HepG2 (cell line): ENCODE results near the gene GAGE10. TPM values are rescaled to one million over a fixed set of nuclear protein-coding genes. Genes with fewer than 3 reads are reported as not detected.
"Not testable (repeated sequence)": the region's sequence is repeated elsewhere in the genome, so short reads cannot be mapped to it uniquely, and the experiment has no call there.

Experiments used
- ATAC-seq: fragments of 200-7000 bp; cut with Tn5 transposase; 3 replicates; pipeline ENCODE4 v1.9.1; 2020; ENCODE audit warnings: mild to moderate bottlenecking, moderate library complexity
- BruUV-seq: library from RNA; stranded (reverse); fragments of 400-500 nt; replicated peaks from 2 replicates; lab custom pipeline; 2021; lab: Mats Ljungman, UMichigan
- CTCF ChIA-PET: fragments of 300-600 bp; formaldehyde crosslinking; extraction: SDS; loops from one replicate; lab custom pipeline; 2021; ENCODE audit warnings: low total read pairs, inconsistent platforms, low intra/inter-chr PET ratio; lab: Yijun Ruan, JAX
- POLR2A ChIA-PET: fragments of 350-600 bp; sonication (Branson Sonifier 250); formaldehyde crosslinking; loops from one replicate; lab custom pipeline; 2020; ENCODE audit warnings: antibody characterized with exemption, inconsistent platforms; lab: Yijun Ruan, JAX
- DNase-seq: peaks from one replicate; pipeline ENCODE4 v3.0.0-alpha.2; 2015; ENCODE audit warnings: low spot score
- FAIRE-seq: peaks from 3 replicates; lab custom pipeline; 2011; peaks lifted over from hg19 to GRCh38; lab: Jason Lieb, UNC
- H2AFZ ChIP-seq: one replicate; pipeline ENCODE4 v1.6.1; 2011; ENCODE audit warnings: low read length, inconsistent platforms
- H3K27ac ChIP-seq: fragments of 300-600 bp; 3 replicates; pipeline ENCODE4 v1.8.0; 2011; ENCODE audit warnings: mixed run types, mild to moderate bottlenecking, mixed read lengths, low read length, inconsistent platforms; ENCODE audit not compliant: insufficient read depth; ENCODE audit errors: extremely low read length
- H3K27me3 ChIP-seq, 2 experiments: fragments of 200-600 bp in 1 of 2; 2 replicates in 1 of 2; 3 replicates in 1 of 2; pipeline versions ENCODE4 v1.6.0 to v1.8.0; 2011; ENCODE audit warnings: low read length in 2 of 2, mild to moderate bottlenecking in 2 of 2, moderate library complexity in 2 of 2, inconsistent platforms in 1 of 2; ENCODE audit not compliant: insufficient read depth in 2 of 2, control insufficient read depth in 1 of 2
- H3K36me3 ChIP-seq, 2 experiments: fragments of 200-600 bp in 1 of 2; replicated peaks in 1 of 2; 2 replicates in 1 of 2; 3 replicates in 1 of 2; pipeline versions ENCODE4 v1.5.1 to v1.8.0; 2011; ENCODE audit warnings: low read length in 2 of 2, inconsistent platforms in 1 of 2; ENCODE audit not compliant: insufficient read depth in 2 of 2, control insufficient read depth in 1 of 2
- H3K4me1 ChIP-seq: 2 replicates; pipeline ENCODE4 v1.5.1; 2012; ENCODE audit warnings: low read length, inconsistent platforms; ENCODE audit not compliant: insufficient read depth
- H3K4me2 ChIP-seq: 2 replicates; pipeline ENCODE4 v1.6.0; 2011; ENCODE audit warnings: low read depth, low read length, inconsistent platforms
- H3K4me3 ChIP-seq, 3 experiments: fragments of 200-600 bp in 1 of 3; sonication (generic), shearing (Covaris generic) in 1 of 3; replicated peaks in 1 of 3; 2 replicates each; pipeline ENCODE4 v1.5.1; 2011 to 2016; ENCODE audit warnings: low read length in 3 of 3, inconsistent platforms in 2 of 3, low read depth in 2 of 3, mild to moderate bottlenecking in 2 of 3, control low read depth in 1 of 3, mixed read lengths in 1 of 3; ENCODE audit not compliant: insufficient read depth in 1 of 3
- H3K79me2 ChIP-seq: one replicate; pipeline ENCODE4 v1.6.1; 2011; ENCODE audit warnings: low read length, inconsistent platforms; ENCODE audit not compliant: insufficient read depth
- H3K9ac ChIP-seq: 2 replicates; pipeline ENCODE4 v1.6.0; 2011; ENCODE audit warnings: mild to moderate bottlenecking, low read depth, low read length, inconsistent platforms; ENCODE audit not compliant: insufficient read depth
- H3K9me3 ChIP-seq: 2 replicates; pipeline ENCODE4 v1.5.1; 2012; ENCODE audit warnings: mild to moderate bottlenecking, low read length
- H4K20me1 ChIP-seq: 2 replicates; pipeline ENCODE4 v1.6.0; 2011; ENCODE audit warnings: inconsistent platforms, mild to moderate bottlenecking, low read length, moderate library complexity; ENCODE audit not compliant: insufficient read depth
- NFYC ChIP-seq: IDR thresholded peaks from 2 replicates; pipeline ENCODE4 v1.6.1; 2016; ENCODE audit warnings: missing genetic modification reagents, missing compliant biosample characterization
- NPAS2 ChIP-seq: sonication (generic); formaldehyde crosslinking; IDR thresholded peaks from 2 replicates; pipeline ENCODE4 v1.8.0; 2022; ENCODE audit warnings: mild to moderate bottlenecking, missing genetic modification reagents, borderline replicate concordance
- NR2F2 ChIP-seq: IDR thresholded peaks from 2 replicates; pipeline ENCODE4 v1.6.1; 2012; ENCODE audit warnings: low read depth, inconsistent platforms, borderline replicate concordance
- ZC3H13 ChIP-seq: sonication (generic); formaldehyde crosslinking; IDR thresholded peaks from 2 replicates; pipeline ENCODE4 v1.8.1; 2023; ENCODE audit warnings: mild to moderate bottlenecking, missing genetic modification reagents, moderate library complexity
- ZNF383 ChIP-seq: sonication (generic); formaldehyde crosslinking; IDR thresholded peaks from 2 replicates; pipeline ENCODE4 v1.4.0; 2020; ENCODE audit warnings: missing genetic modification reagents, mild to moderate bottlenecking, borderline replicate concordance
- whole genome bisulfite sequencing: methylation state at CpG from one replicate; pipeline ENCODE4 v1.1.6; 2017; ENCODE audit warnings: low lambda C conversion rate; 5-methylcytosine and 5-hydroxymethylcytosine counted together
- in situ Hi-C: cut with HindIII; loops from 2 replicates; pipeline ENCODE4 v1.10.0; 2017; ENCODE audit warnings: low pct_unique_long_range_greater_than_20kb; ENCODE audit not compliant: extremely low pct_ligation_motif_present
- intact Hi-C: fragments of 100-400 bp; cut with micrococcal nuclease; formaldehyde crosslinking; loops from one replicate; pipeline ENCODE4 v1.10.0; 2022; ENCODE audit not compliant: unreplicated experiment
- polyA plus RNA-seq, 8 experiments: library from polyadenylated mRNA; depleted of rRNA in 3 of 8; stranded (reverse) in 7 of 8; unstranded in 1 of 8; fragments of >200 nt; fragmentation: Illumina TruSeq in 4 of 8; extraction: Trizol in 4 of 8; gene quantifications; 2 replicates each; pipeline versions ENCODE4 v1.2.1 to v1.2.3, GENCODE V29; 2011 to 2016; ENCODE audit warnings: low read depth in 4 of 8, missing spikeins in 1 of 8, mixed read lengths in 1 of 8; ENCODE audit not compliant: insufficient read depth in 1 of 8
- total RNA-seq, 5 experiments: library from RNA; depleted of rRNA; stranded (reverse); fragments of >200 nt; fragmentation: Illumina TruSeq; extraction: Trizol; gene quantifications; 2 replicates each; pipeline ENCODE4 v1.2.3, GENCODE V29; 2016; ENCODE audit warnings: low read depth in 1 of 5

Gene GAGE10
- total and polyA plus RNA-seq, 2 of the 13 experiments (the other 11 are each of a cell fraction or from before 2014, with no cell fraction given) = not detected

- no peaks in the 10 kb centered on the region for H3K79me2 ChIP-seq
- WGBS = 18% methylated on average over 4 of the region's 4 CpGs
- no peak overlapping the region for H3K4me3 ChIP-seq
- no peaks in the 10 kb centered on the region; a peak in 1 of 5 replicates for H3K27me3 ChIP-seq
- no peak overlapping the region for H2AFZ ChIP-seq
- no peak overlapping the region for H3K4me2 ChIP-seq
- POLR2A ChIA-PET = no interaction called here
- no peaks in the 10 kb centered on the region for H3K9me3 ChIP-seq
- in situ Hi-C loops = no loop called here
- H3K4me1 ChIP-seq = no peaks in the 10 kb centered on the region
- CTCF ChIA-PET = no interaction called here
- BruUV-seq = no TSS peak
- H3K9ac ChIP-seq = no peak overlapping the region
- FAIRE-seq (no peak), ATAC-seq (no peak), DNase-seq (no peak)
- TF ChIP-seq NFYC (no peak), NR2F2 (no peak), ZC3H13 (CRISPR knock-in tag) (no peak), ZNF383 (CRISPR knock-in tag) (no peak), NPAS2 (CRISPR knock-in tag) (no peak)
- H3K27ac ChIP-seq = no peak overlapping the region
- H3K36me3 ChIP-seq = no peaks in the 10 kb centered on the region
- H4K20me1 ChIP-seq = no peaks in the 10 kb centered on the region
- intact Hi-C loops = no loop called here
Observed at GRCh38 chrX:49316085-49316484, 12.6 kb downstream of the GAGE10 start.

GRCh38 chrX:49321737-49322136 is 18.3 kb downstream of the GAGE10 start, which contains the start of gene GAGE12J:
Gene GAGE12J, plus strand, starts transcription at chrX:49322037. Its CDS starts 1,157 bp downstream, at chrX:49323194.
- FAIRE-seq, ATAC-seq, H3K27me3 ChIP-seq, H3K27ac ChIP-seq, H3K4me1 ChIP-seq, CTCF ChIA-PET, in situ Hi-C loops, H3K4me2 ChIP-seq, H3K36me3 ChIP-seq, H2AFZ ChIP-seq, POLR2A ChIA-PET, intact Hi-C loops, H3K79me2 ChIP-seq, H3K4me3 ChIP-seq, H4K20me1 ChIP-seq, H3K9me3 ChIP-seq, H3K9ac ChIP-seq, DNase-seq, BruUV-seq: not testable (repeated sequence)
- WGBS = no CpG with 5 or more reads among the region's 16 CpGs

GRCh38 chrX:49322266-49322665 is 18.8 kb downstream of the GAGE10 start:
- no CpG with 5 or more reads among the region's 27 CpGs for WGBS
- POLR2A ChIA-PET, H4K20me1 ChIP-seq, H3K27me3 ChIP-seq, H3K79me2 ChIP-seq, intact Hi-C loops, DNase-seq, H3K27ac ChIP-seq, H3K4me1 ChIP-seq, ATAC-seq, FAIRE-seq, CTCF ChIA-PET, BruUV-seq, H3K4me3 ChIP-seq, H3K4me2 ChIP-seq, H3K9me3 ChIP-seq, H2AFZ ChIP-seq, H3K36me3 ChIP-seq, H3K9ac ChIP-seq, in situ Hi-C loops: not testable (repeated sequence)

- in situ Hi-C loops, H3K4me1 ChIP-seq, BruUV-seq, POLR2A ChIA-PET, H3K36me3 ChIP-seq, H3K27me3 ChIP-seq, H3K4me3 ChIP-seq, CTCF ChIA-PET, DNase-seq, H3K79me2 ChIP-seq, H3K9me3 ChIP-seq, H2AFZ ChIP-seq, FAIRE-seq, H3K9ac ChIP-seq, H4K20me1 ChIP-seq, H3K27ac ChIP-seq, H3K4me2 ChIP-seq, ATAC-seq, intact Hi-C loops: not testable (repeated sequence)
- 50% methylated on average over 2 of the region's 7 CpGs for WGBS
Observed at GRCh38 chrX:49323735-49324134, 20.3 kb downstream of the GAGE10 start.
